K562 (cell line): ENCODE data around the gene TRABD2B. TPM values are rescaled to one million over a fixed set of nuclear protein-coding genes. Genes with fewer than 3 reads are reported as not detected.

Experiments
- ATAC-seq: fragments of 200-7000 bp; cut with Tn5 transposase; 3 replicates; pipeline ENCODE4 v1.9.1; 2020; ENCODE audit warnings: moderate library complexity
- BruUV-seq: library from RNA; stranded (reverse); fragments of 400-500 nt; replicated peaks from 2 replicates; lab custom pipeline; 2021; lab: Mats Ljungman, UMichigan
- CTCF ChIA-PET: fragments of 300-600 bp; formaldehyde crosslinking; extraction: SDS; loops from one replicate; lab custom pipeline; 2021; ENCODE audit warnings: low intra/inter-chr PET ratio; lab: Yijun Ruan, JAX
- POLR2A ChIA-PET: fragments of 300-600, 350-650 bp; sonication (Branson Sonifier 250); formaldehyde crosslinking; extraction: SDS; loops from one replicate; lab custom pipeline; 2021; ENCODE audit warnings: antibody characterized with exemption, inconsistent platforms; lab: Yijun Ruan, JAX
- DNase-seq, 4 experiments: peaks; one replicate each; pipeline versions ENCODE4 v3.0.0 to v3.0.0-alpha.2; 2011 to 2018; ENCODE audit warnings: low spot score in 3 of 4, mixed read lengths in 3 of 4; ENCODE audit errors: extremely low read depth in 1 of 4
- FAIRE-seq: peaks from 2 replicates; lab custom pipeline; 2011; peaks lifted over from hg19 to GRCh38; lab: Jason Lieb, UNC
- H2AFZ ChIP-seq: 2 replicates; pipeline ENCODE4 v1.6.0; 2011; ENCODE audit warnings: low read depth, low read length, control low read depth, inconsistent platforms
- H3K27ac ChIP-seq: fragments of 200-600 bp; 3 replicates; pipeline ENCODE4 v1.8.0; 2011; ENCODE audit warnings: low read depth, mild to moderate bottlenecking, control low read depth, inconsistent platforms, low read length, moderate library complexity, mixed read lengths; ENCODE audit errors: extremely low read depth
- H3K27me3 ChIP-seq, 2 experiments: fragments of 300-600 bp in 1 of 2; 2 replicates in 1 of 2; 3 replicates in 1 of 2; pipeline versions ENCODE4 v1.6.0 to v1.8.0; 2011; ENCODE audit warnings: inconsistent platforms in 2 of 2, low read length in 2 of 2, mild to moderate bottlenecking in 1 of 2, mixed read lengths in 1 of 2, moderate library complexity in 1 of 2; ENCODE audit not compliant: control insufficient read depth in 2 of 2, insufficient read depth in 2 of 2
- H3K36me3 ChIP-seq: fragments of 300-600 bp; 3 replicates; pipeline ENCODE4 v1.8.0; 2011; ENCODE audit warnings: mild to moderate bottlenecking, low read length, inconsistent platforms; ENCODE audit not compliant: control insufficient read depth, insufficient read depth
- H3K4me1 ChIP-seq, 2 experiments: fragments of 200-600 bp in 1 of 2; replicated peaks in 1 of 2; 2 replicates in 1 of 2; 3 replicates in 1 of 2; pipeline versions ENCODE4 v1.5.1 to v1.8.0; 2011; ENCODE audit warnings: inconsistent platforms in 2 of 2, low read length in 2 of 2, mild to moderate bottlenecking in 1 of 2, mixed read lengths in 1 of 2, moderate library complexity in 1 of 2; ENCODE audit not compliant: control insufficient read depth in 2 of 2, insufficient read depth in 2 of 2
- H3K4me2 ChIP-seq: 2 replicates; pipeline ENCODE4 v1.6.1; 2011; ENCODE audit warnings: low read length, control low read depth, inconsistent platforms, mixed read lengths; ENCODE audit not compliant: insufficient read depth
- H3K4me3 ChIP-seq: fragments of 200-600 bp; sonication (generic), shearing (Covaris generic); 2 replicates; pipeline ENCODE4 v1.5.1; 2016; ENCODE audit warnings: control low read depth, inconsistent platforms
- H3K79me2 ChIP-seq: fragments of 200-600 bp; 3 replicates; pipeline ENCODE4 v1.8.0; 2011; ENCODE audit warnings: low read length, inconsistent platforms; ENCODE audit not compliant: control insufficient read depth, insufficient read depth
- H3K9ac ChIP-seq, 2 experiments: 2 replicates each; pipeline versions ENCODE4 v1.6.0 to v1.6.1; 2011; ENCODE audit warnings: low read depth in 2 of 2, low read length in 2 of 2, control low read depth in 1 of 2, inconsistent platforms in 1 of 2, mild to moderate bottlenecking in 1 of 2, mixed read lengths in 1 of 2; ENCODE audit not compliant: insufficient read depth in 1 of 2
- H3K9me1 ChIP-seq: one replicate; pipeline ENCODE4 v1.6.0; 2011; ENCODE audit warnings: inconsistent platforms, mild to moderate bottlenecking, low read length, moderate library complexity; ENCODE audit not compliant: control insufficient read depth, insufficient read depth
- H3K9me3 ChIP-seq: replicated peaks from 2 replicates; pipeline ENCODE4 v1.5.1; 2011; ENCODE audit warnings: low read depth, low read length, inconsistent platforms; ENCODE audit not compliant: control insufficient read depth, insufficient read depth
- H4K20me1 ChIP-seq: replicated peaks from 2 replicates; pipeline ENCODE4 v1.6.1; 2011; ENCODE audit warnings: low read length, inconsistent platforms, mixed read lengths; ENCODE audit not compliant: control insufficient read depth, insufficient read depth
- AFF4 ChIP-seq: sonication (generic); formaldehyde crosslinking; IDR thresholded peaks from 2 replicates; pipeline ENCODE4 v1.8.0; 2023; ENCODE audit warnings: mild to moderate bottlenecking, missing genetic modification reagents
- EZH2 ChIP-seq: IDR thresholded peaks from 2 replicates; pipeline ENCODE4 v1.6.1; 2012; ENCODE audit warnings: low read depth, mild to moderate bottlenecking, inconsistent platforms, low read length, borderline replicate concordance
- FOXJ3 ChIP-seq: sonication (generic); formaldehyde crosslinking; IDR thresholded peaks from 2 replicates; pipeline ENCODE4 v1.4.0; 2020; ENCODE audit warnings: mild to moderate bottlenecking, missing genetic modification reagents
- MCM5 ChIP-seq: fragments of 450-650 bp; IDR thresholded peaks from 2 replicates; pipeline ENCODE4 v1.6.1; 2016; ENCODE audit warnings: low read depth
- PCBP2 ChIP-seq: fragments of 200-400 bp; formaldehyde crosslinking; IDR thresholded peaks from 2 replicates; pipeline ENCODE4 v1.6.1; 2018; ENCODE audit warnings: low read length, low read depth, mild to moderate bottlenecking, moderate library complexity; ENCODE audit not compliant: poor library complexity, severe bottlenecking
- PHB2 ChIP-seq: fragments of 450-650 bp; IDR thresholded peaks from 2 replicates; pipeline ENCODE4 v1.6.1; 2017; ENCODE audit warnings: low read depth
- SRSF3 ChIP-seq: fragments of 200-400 bp; formaldehyde crosslinking; IDR thresholded peaks from 2 replicates; pipeline ENCODE4 v1.6.1; 2016; ENCODE audit warnings: mild to moderate bottlenecking, low read length, moderate library complexity; ENCODE audit not compliant: insufficient read depth
- SRSF9 ChIP-seq: fragments of 200-400 bp; formaldehyde crosslinking; IDR thresholded peaks from 2 replicates; pipeline ENCODE4 v1.6.1; 2017; ENCODE audit warnings: low read depth, low read length, borderline replicate concordance
- ZBTB8A ChIP-seq: fragments of 450-650 bp; IDR thresholded peaks from 2 replicates; pipeline ENCODE4 v1.6.1; 2018; ENCODE audit warnings: mild to moderate bottlenecking, moderate library complexity; ENCODE audit not compliant: partially characterized antibody
- ZEB2 ChIP-seq: fragments of 450-650 bp; IDR thresholded peaks from 2 replicates; pipeline ENCODE4 v1.6.1; 2016
- ZFP36 ChIP-seq: fragments of 150-350 bp; IDR thresholded peaks from 2 replicates; pipeline ENCODE4 v1.6.1; 2018; ENCODE audit warnings: low read length, low read depth; ENCODE audit not compliant: partially characterized antibody
- ZFP91 ChIP-seq: sonication (generic); formaldehyde crosslinking; IDR thresholded peaks from 2 replicates; pipeline ENCODE4 v1.8.0; 2022; ENCODE audit warnings: mild to moderate bottlenecking, missing genetic modification reagents
- ZNF408 ChIP-seq: fragments of 250-450 bp; sonication (Bioruptor Pico); IDR thresholded peaks from 2 replicates; pipeline ENCODE4 v1.4.0; 2020; ENCODE audit warnings: low read depth, mild to moderate bottlenecking, moderate library complexity
- ZNF764 ChIP-seq: fragments of 250-450 bp; sonication (Bioruptor Pico); IDR thresholded peaks from 2 replicates; pipeline ENCODE4 v1.4.0; 2020; ENCODE audit warnings: low read depth, mild to moderate bottlenecking, moderate library complexity
- WGBS: fragments of 100-300 bp; shearing (Covaris generic); methylation state at CpG from one replicate; pipeline ENCODE4 v1.1.6; 2016; ENCODE audit warnings: low coverage, mixed read lengths; ENCODE audit not compliant: insufficient coverage; ENCODE audit errors: missing lambda C conversion rate; 5-methylcytosine and 5-hydroxymethylcytosine counted together
- in situ Hi-C: fragments of 300-500 bp; cut with MboI; formaldehyde crosslinking; loops from 4 replicates; pipeline ENCODE4 v1.15.0; 2018; ENCODE audit warnings: inconsistent platforms, mixed read lengths
- intact Hi-C: fragments of 100-400 bp; cut with micrococcal nuclease; formaldehyde crosslinking; loops from 2 replicates; pipeline ENCODE4 v1.14.2; 2022
- polyA plus RNA-seq, 8 experiments: library from polyadenylated mRNA; depleted of rRNA in 4 of 8; stranded (reverse) in 5 of 8; unstranded in 3 of 8; fragments of >200 nt; fragmentation: Nextera tagmentation in 2 of 8; fragmentation: Illumina TruSeq in 1 of 8; extraction: Ambion mirVana in 2 of 8; extraction: Trizol in 1 of 8; gene quantifications; 2 replicates each; pipeline versions ENCODE4 v1.2.1 to v1.2.3, GENCODE V29; 2011 to 2014; ENCODE audit warnings: inconsistent platforms in 1 of 8, missing spikeins in 1 of 8
- total RNA-seq, 7 experiments: library from RNA; depleted of rRNA in 6 of 7; stranded (reverse); fragments of >200 nt in 6 of 7; fragmentation: Illumina TruSeq in 2 of 7; extraction: Trizol in 2 of 7; gene quantifications; 2 replicates each; pipeline versions ENCODE4 v1.2.1 to v1.2.3, GENCODE V29; 2011 to 2021; ENCODE audit warnings: low replicate concordance in 1 of 7
- TF ChIP-seq, protein P1 (sequence below): fragments of 450-650 bp; IDR thresholded peaks from 2 replicates; pipeline ENCODE4 v1.6.1; 2016

TRABD2B gene
- total and polyA plus RNA-seq, 9 of the 15 experiments (the other 6 are each of a cell fraction or from before 2014, with no cell fraction given): not detected

DNA sequence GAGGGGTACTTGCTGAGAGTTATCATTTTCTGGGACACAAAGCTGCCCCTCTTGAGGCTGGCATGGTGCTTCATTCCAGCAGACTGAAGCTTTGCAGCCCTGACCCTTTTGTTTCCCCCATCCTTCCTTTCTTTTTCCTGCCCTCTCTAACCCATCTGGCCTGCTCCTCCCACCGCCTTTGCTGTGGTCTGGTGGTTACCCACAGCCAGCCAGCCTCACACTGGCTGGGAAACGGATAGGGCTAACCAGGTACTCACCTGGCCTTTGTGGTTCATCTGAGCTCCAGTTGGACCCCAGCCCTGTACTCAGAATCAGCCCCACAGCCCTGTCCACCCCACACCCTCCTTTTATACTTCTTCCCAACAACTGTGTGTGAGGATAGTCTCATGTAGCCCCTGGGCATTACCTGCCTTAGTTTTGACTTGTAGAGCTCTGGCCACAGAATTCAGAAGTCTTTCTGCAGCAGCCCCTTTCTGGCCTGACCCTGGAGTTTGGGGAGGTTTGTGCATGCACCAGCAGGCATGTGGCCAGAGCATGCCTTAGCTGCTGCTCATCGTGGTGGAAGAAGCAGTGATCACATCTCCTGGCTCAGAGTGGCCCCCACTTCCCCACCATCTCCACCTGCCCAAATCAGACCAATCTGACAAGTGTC is 138.0 kb downstream of the TRABD2B start:
- ATAC-seq (no peak), FAIRE-seq (no peak), DNase-seq (no peak)
- CTCF ChIA-PET: no interaction called here
- H3K27ac ChIP-seq: no peak overlapping the region
- BruUV-seq: no TSS peak
- H3K4me3 ChIP-seq: no peak overlapping the region
- H3K4me2 ChIP-seq: no peak overlapping the region
- H4K20me1 ChIP-seq: no peaks in the 10 kb centered on the region
- H3K36me3 ChIP-seq: no peaks in the 10 kb centered on the region
- 0% methylated on average over 3 of the region's 3 CpGs for WGBS
- H2AFZ ChIP-seq: no peak overlapping the region
- H3K4me1 ChIP-seq: no peaks in the 10 kb centered on the region
- H3K9ac ChIP-seq: no peak overlapping the region
- in situ Hi-C loops (no loop called here), intact Hi-C loops (no loop called here)
- POLR2A ChIA-PET: interaction anchor here (0.8 kb wide), 1 partner anchor 11 kb away, joined by 3 read pairs; no protein-coding TSS in a partner anchor
- peaks cover 0 to 11% of the 10 kb centered on the region in 2 experiments; a peak in 2 of 5 replicates for H3K27me3 ChIP-seq
- no peaks in the 10 kb centered on the region for H3K9me1 ChIP-seq
- H3K79me2 ChIP-seq: no peaks in the 10 kb centered on the region
- no peaks in the 10 kb centered on the region for H3K9me3 ChIP-seq
- TF ChIP-seq SRSF9: no peak
- TF ChIP-seq FOXJ3: no peak
- no peak for TF ChIP-seq ZFP36
- TF ChIP-seq ZNF408 (CRISPR knock-in tag): no peak
- TF ChIP-seq ZEB2: no peak
- TF ChIP-seq ZBTB8A: no peak
- no peak for TF ChIP-seq PCBP2
- no peak for TF ChIP-seq MCM5
- no peak for TF ChIP-seq ZFP91 (CRISPR knock-in tag)
- TF ChIP-seq, protein P1, sequence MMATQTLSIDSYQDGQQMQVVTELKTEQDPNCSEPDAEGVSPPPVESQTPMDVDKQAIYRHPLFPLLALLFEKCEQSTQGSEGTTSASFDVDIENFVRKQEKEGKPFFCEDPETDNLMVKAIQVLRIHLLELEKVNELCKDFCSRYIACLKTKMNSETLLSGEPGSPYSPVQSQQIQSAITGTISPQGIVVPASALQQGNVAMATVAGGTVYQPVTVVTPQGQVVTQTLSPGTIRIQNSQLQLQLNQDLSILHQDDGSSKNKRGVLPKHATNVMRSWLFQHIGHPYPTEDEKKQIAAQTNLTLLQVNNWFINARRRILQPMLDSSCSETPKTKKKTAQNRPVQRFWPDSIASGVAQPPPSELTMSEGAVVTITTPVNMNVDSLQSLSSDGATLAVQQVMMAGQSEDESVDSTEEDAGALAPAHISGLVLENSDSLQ: no peak
- TF ChIP-seq SRSF3: no peak
- TF ChIP-seq AFF4 (CRISPR knock-in tag): no peak
- no peak for TF ChIP-seq PHB2
- TF ChIP-seq ZNF764 (CRISPR knock-in tag): no peak
- no peak for TF ChIP-seq EZH2
